Activated CD4-positive, alpha-beta T cell treated with anti-CD3 and anti-CD28 coated beads, Interleukin-2, amount 10 ng/mL, durations not matched to agents 7 days and 5 days (primary cell): ENCODE results near the gene RPL7A. TPM values are rescaled to one million over a fixed set of nuclear protein-coding genes. Genes with fewer than 3 reads are reported as not detected.
A peak's percentile ranks its signal among the peaks of the same experiment; 100 is the strongest.

Source experiments
- CTCF ChIA-PET: fragments of 350-600 bp; sonication (Branson Sonifier 250); formaldehyde crosslinking; loops from one replicate; lab custom pipeline; 2021; ENCODE audit warnings: antibody characterized with exemption; lab: Charles Lee
- POLR2A ChIA-PET: fragments of 350-600 bp; sonication (Branson Sonifier 250); formaldehyde crosslinking; loops from one replicate; lab custom pipeline; 2021; ENCODE audit warnings: antibody characterized with exemption; lab: Charles Lee
- DNase-seq: peaks from one replicate; pipeline ENCODE4 v3.0.0-alpha.2; 2020
- H3K27ac Mint-ChIP-seq: one replicate; pipeline ENCODE4 v1.8.0; 2021; ENCODE audit warnings: mild to moderate bottlenecking, moderate library complexity, mixed read lengths
- H3K27me3 Mint-ChIP-seq: one replicate; pipeline ENCODE4 v1.8.0; 2021; ENCODE audit warnings: mixed read lengths
- H3K36me3 Mint-ChIP-seq: one replicate; pipeline ENCODE4 v1.8.0; 2021; ENCODE audit warnings: low read depth, mixed read lengths
- H3K4me1 Mint-ChIP-seq: one replicate; pipeline ENCODE4 v1.8.0; 2021; ENCODE audit warnings: mixed read lengths
- H3K4me3 Mint-ChIP-seq: one replicate; pipeline ENCODE4 v1.8.0; 2021; ENCODE audit warnings: mild to moderate bottlenecking, moderate library complexity, mixed read lengths
- H3K9me3 Mint-ChIP-seq: one replicate; pipeline ENCODE4 v1.8.0; 2021; ENCODE audit warnings: mixed read lengths
- total RNA-seq, 2 experiments: library from RNA; stranded (reverse); gene quantifications; one replicate each; pipeline ENCODE4 v1.2.3, GENCODE V29; 2021

The RPL7A gene
- total RNA-seq, 2 experiments from 2014 or later, result 1,880 to 1,928 TPM

- H3K9me3 Mint-ChIP-seq, result no peaks in the 10 kb centered on the region
- H3K4me1 Mint-ChIP-seq, result peaks cover 48% of the 10 kb centered on the region
- no peak overlapping the region for H3K27ac Mint-ChIP-seq
- POLR2A ChIA-PET, result no interaction called here
- CTCF ChIA-PET, result no interaction called here
- no peak overlapping the region for H3K4me3 Mint-ChIP-seq
- no peaks in the 10 kb centered on the region for H3K27me3 Mint-ChIP-seq
- H3K36me3 Mint-ChIP-seq, result peaks cover 40% of the 10 kb centered on the region
- no peak for DNase-seq
Measured at GRCh38 chr9:133344979-133345378, 3.0 kb upstream of the RPL7A start.

- Mint-ChIP-seq H3K27me3 (no peaks in the 10 kb centered on the region), H3K9me3 (no peaks in the 10 kb centered on the region), H3K27ac (no peak overlapping the region), H3K36me3 (peaks cover 40% of the 10 kb centered on the region), H3K4me3 (no peak overlapping the region), H3K4me1 (peaks cover 47% of the 10 kb centered on the region)
- ChIA-PET CTCF (no interaction called here), POLR2A (no interaction called here)
- no peak for DNase-seq
Measured at GRCh38 chr9:133345596-133345995, 2.4 kb upstream of the RPL7A start.

- Mint-ChIP-seq H3K27me3 (no peaks in the 10 kb centered on the region), H3K9me3 (no peaks in the 10 kb centered on the region), H3K4me3 (peak overlapping the region; percentile 90), H3K27ac (peak overlapping the region; percentile 87), H3K4me1 (peaks cover 44% of the 10 kb centered on the region), H3K36me3 (peaks cover 44% of the 10 kb centered on the region)
- ChIA-PET CTCF (interaction anchor here (1.1 kb wide), 1 partner anchor 16 kb away, joined by 3 read pairs; no protein-coding TSS in a partner anchor), POLR2A (no interaction called here)
- DNase-seq, result no peak
Measured at GRCh38 chr9:133346021-133346785, 1.8 kb upstream of the RPL7A start.

GRCh38 chr9:133347515-133347984, 468 bp upstream of the RPL7A start:
- peaks cover 49% of the 10 kb centered on the region for H3K36me3 Mint-ChIP-seq
- ChIA-PET CTCF (interaction anchor here (0.8 to 1.7 kb wide), 6 partner anchors 8 to 140 kb away, joined by 3 to 8 read pairs (median 4); no protein-coding TSS in a partner anchor), POLR2A (interaction anchor here (0.7 to 2.6 kb wide), 6 partner anchors 10 to 29 kb away, joined by 3 to 17 read pairs (median 4); partner anchors contain the start of gene STKLD1)
- no peaks in the 10 kb centered on the region for H3K27me3 Mint-ChIP-seq
- H3K27ac Mint-ChIP-seq, result peak overlapping the region; percentile 98
- H3K4me3 Mint-ChIP-seq, result peak overlapping the region; percentile 100
- peaks cover 43% of the 10 kb centered on the region for H3K4me1 Mint-ChIP-seq
- H3K9me3 Mint-ChIP-seq, result no peaks in the 10 kb centered on the region
- DNase-seq, result peak; percentile 40

GRCh38 chr9:133348718-133349573, 928 bp downstream of the RPL7A start:
- peaks cover 57% of the 10 kb centered on the region for H3K36me3 Mint-ChIP-seq
- CTCF ChIA-PET, result interaction anchor here (0.6 to 1.7 kb wide), 6 partner anchors 8 to 679 kb away, joined by 3 to 5 read pairs (median 3); partner anchors contain the start of genes DDX31 and GTF3C4

GRCh38 chr9:133349965-133350616, 2.1 kb downstream of the RPL7A start:
- POLR2A ChIA-PET, result interaction anchor here (2.6 kb wide), 1 partner anchor 21 kb away, joined by 17 read pairs; no protein-coding TSS in a partner anchor

More at GRCh38 chr9:133348718-133349573, 928 bp downstream of the RPL7A start:
- Mint-ChIP-seq H3K27ac (peak overlapping the region; percentile 98), H3K9me3 (no peaks in the 10 kb centered on the region), H3K4me3 (peak overlapping the region; percentile 100), H3K27me3 (no peaks in the 10 kb centered on the region), H3K4me1 (peaks cover 44% of the 10 kb centered on the region)
- POLR2A ChIA-PET, result interaction anchor here (0.6 to 2.6 kb wide), 4 partner anchors 22 to 182 kb away, joined by 3 to 17 read pairs (median 4); partner anchors contain the start of gene STKLD1
- no peak for DNase-seq

GRCh38 chr9:133351526-133351907, 3.5 kb downstream of the RPL7A start:
- CTCF ChIA-PET, result interaction anchor here (1.3 to 2.6 kb wide), 7 partner anchors 8 to 67 kb away, joined by 3 to 10 read pairs (median 3); no protein-coding TSS in a partner anchor
- H3K27ac Mint-ChIP-seq, result no peak overlapping the region
- no peaks in the 10 kb centered on the region for H3K27me3 Mint-ChIP-seq
- H3K9me3 Mint-ChIP-seq, result no peaks in the 10 kb centered on the region
- H3K4me3 Mint-ChIP-seq, result no peak overlapping the region
- POLR2A ChIA-PET, result no interaction called here
- H3K4me1 Mint-ChIP-seq, result peaks cover 57% of the 10 kb centered on the region
- DNase-seq, result no peak
- H3K36me3 Mint-ChIP-seq, result peaks cover 57% of the 10 kb centered on the region

More at GRCh38 chr9:133349965-133350616, 2.1 kb downstream of the RPL7A start:
- H3K4me3 Mint-ChIP-seq, result peak overlapping the region; percentile 34
- H3K27me3 Mint-ChIP-seq, result no peaks in the 10 kb centered on the region
- peaks cover 57% of the 10 kb centered on the region for H3K36me3 Mint-ChIP-seq
- no peak for DNase-seq
- H3K27ac Mint-ChIP-seq, result peak overlapping the region; percentile 71
- no peaks in the 10 kb centered on the region for H3K9me3 Mint-ChIP-seq
- H3K4me1 Mint-ChIP-seq, result peaks cover 56% of the 10 kb centered on the region
- CTCF ChIA-PET, result interaction anchor here (0.9 to 2.6 kb wide), 7 partner anchors 10 to 68 kb away, joined by 3 to 10 read pairs (median 3); no protein-coding TSS in a partner anchor

- no peaks in the 10 kb centered on the region for H3K9me3 Mint-ChIP-seq
- no peak overlapping the region for H3K4me3 Mint-ChIP-seq
- peaks cover 52% of the 10 kb centered on the region for H3K4me1 Mint-ChIP-seq
- ChIA-PET POLR2A (no interaction called here), CTCF (interaction anchor here (0.9 to 2.6 kb wide), 7 partner anchors 9 to 66 kb away, joined by 3 to 10 read pairs (median 3); no protein-coding TSS in a partner anchor)
- H3K36me3 Mint-ChIP-seq, result peaks cover 54% of the 10 kb centered on the region
- H3K27ac Mint-ChIP-seq, result no peak overlapping the region
- no peaks in the 10 kb centered on the region for H3K27me3 Mint-ChIP-seq
- peak; percentile 50 for DNase-seq
Measured at GRCh38 chr9:133351908-133352634, 4.1 kb downstream of the RPL7A start.

GRCh38 chr9:133352635-133353340, 4.8 kb downstream of the RPL7A start:
- Mint-ChIP-seq H3K27ac (no peak overlapping the region), H3K9me3 (no peaks in the 10 kb centered on the region), H3K4me1 (peaks cover 57% of the 10 kb centered on the region), H3K4me3 (no peak overlapping the region), H3K36me3 (peaks cover 56% of the 10 kb centered on the region), H3K27me3 (no peaks in the 10 kb centered on the region)
- CTCF ChIA-PET, result interaction anchor here (0.7 to 2.6 kb wide), 7 partner anchors 8 to 53 kb away, joined by 3 to 10 read pairs (median 3); no protein-coding TSS in a partner anchor
- POLR2A ChIA-PET, result no interaction called here
- no peak for DNase-seq

GRCh38 chr9:133353548-133353947, 5.5 kb downstream of the RPL7A start:
- no peaks in the 10 kb centered on the region for H3K9me3 Mint-ChIP-seq
- peaks cover 54% of the 10 kb centered on the region for H3K36me3 Mint-ChIP-seq
- DNase-seq, result no peak
- H3K27me3 Mint-ChIP-seq, result no peaks in the 10 kb centered on the region
- no peak overlapping the region for H3K27ac Mint-ChIP-seq
- CTCF ChIA-PET, result interaction anchor here (0.7 kb wide), 1 partner anchor 10 kb away, joined by 3 read pairs; no protein-coding TSS in a partner anchor
- peaks cover 62% of the 10 kb centered on the region for H3K4me1 Mint-ChIP-seq
- no peak overlapping the region for H3K4me3 Mint-ChIP-seq
- POLR2A ChIA-PET, result no interaction called here

GRCh38 chr9:133354766-133355165, 6.7 kb downstream of the RPL7A start:
- Mint-ChIP-seq H3K4me1 (peaks cover 57% of the 10 kb centered on the region), H3K27ac (peak overlapping the region; percentile 41), H3K36me3 (peaks cover 42% of the 10 kb centered on the region), H3K27me3 (no peaks in the 10 kb centered on the region), H3K4me3 (peak overlapping the region; percentile 85), H3K9me3 (no peaks in the 10 kb centered on the region)
- ChIA-PET CTCF (interaction anchor here (1.1 to 1.3 kb wide), 3 partner anchors 11 to 169 kb away, joined by 3 to 6 read pairs (median 5); no protein-coding TSS in a partner anchor), POLR2A (interaction anchor here (1.4 kb wide), 1 partner anchor 19 kb away, joined by 6 read pairs; no protein-coding TSS in a partner anchor)
- DNase-seq, result no peak
